Gastrocnemius medialis (tissue), 4 donors: ENCODE measurements around the gene PLPP2. TPM values are rescaled to one million over a fixed set of nuclear protein-coding genes. Genes with fewer than 3 reads are reported as not detected.

Experiments used
- ATAC-seq, 2 donors: fragments of 150-250 bp; one replicate each; pipeline ENCODE4 v1.9.1; 2016
- DNase-seq, 2 donors: peaks; one replicate each; pipeline ENCODE4 v3.0.0-alpha.2; 2019
- H3K27ac ChIP-seq, 4 donors: fragments of 200-600 bp; sonication (generic); 1 replicate in 1 of 4; 2 replicates in 3 of 4; pipeline ENCODE4 v1.5.1; 2016 to 2018; ENCODE audit warnings: mild to moderate bottlenecking in 2 of 4, moderate library complexity in 1 of 4
- H3K27me3 ChIP-seq, 3 donors: fragments of 200-600 bp; sonication (generic) in 2 of 3; 1 replicate in 1 of 3; 2 replicates in 2 of 3; pipeline versions ENCODE4 v1.5.1 to v1.6.0; 2016 to 2019; ENCODE audit warnings: mild to moderate bottlenecking in 1 of 3, moderate library complexity in 1 of 3
- H3K36me3 ChIP-seq, 2 donors: fragments of 200-600 bp; sonication (generic) in 1 of 2; one replicate each; pipeline ENCODE4 v1.5.1; 2017 to 2018
- H3K4me1 ChIP-seq, 2 donors: fragments of 200-600 bp; sonication (generic) in 1 of 2; one replicate each; pipeline ENCODE4 v1.5.1; 2016 to 2017; ENCODE audit warnings: mild to moderate bottlenecking in 2 of 2
- H3K4me3 ChIP-seq, 4 donors: fragments of 200-600 bp; sonication (generic) in 3 of 4; 1 replicate in 1 of 4; 2 replicates in 3 of 4; pipeline ENCODE4 v1.5.1; 2016 to 2019; ENCODE audit warnings: mild to moderate bottlenecking in 2 of 4
- H3K9me3 ChIP-seq, 3 donors: fragments of 200-600 bp; sonication (generic) in 2 of 3; 1 replicate in 1 of 3; 2 replicates in 2 of 3; pipeline ENCODE4 v1.5.1; 2016 to 2019
- CTCF ChIP-seq, 5 experiments: fragments of 450-650 bp in 3 of 5; fragments of 200-600 bp in 2 of 5; sonication (generic) in 2 of 5; IDR thresholded peaks in 4 of 5; conservative IDR thresholded peaks in 1 of 5; 1 replicate in 4 of 5; 2 replicates in 1 of 5; pipeline ENCODE4 v1.5.1; 2016 to 2019; ENCODE audit warnings: antibody characterized with exemption in 5 of 5, mild to moderate bottlenecking in 3 of 5, moderate library complexity in 3 of 5
- POLR2A ChIP-seq, 2 donors: fragments of 450-650 bp; IDR thresholded peaks; one replicate each; pipeline ENCODE4 v1.6.1; 2017; ENCODE audit warnings: antibody characterized with exemption in 2 of 2, mild to moderate bottlenecking in 2 of 2, moderate library complexity in 2 of 2
- in situ Hi-C, 4 donors: fragments of 200-750 bp; cut with MboI; loops; one replicate each; pipeline versions ENCODE4 v1.15.0 to v1.8.0; 2017; ENCODE audit warnings: low sequenced_read_pairs in 4 of 4
- intact Hi-C: fragments of 100-400 bp; cut with DNase I; formaldehyde crosslinking; loops from one replicate; pipeline ENCODE4 v1.15.1; 2023; ENCODE audit warnings: low total_unique reads
- total RNA-seq, 4 donors: library from RNA; depleted of rRNA; stranded (reverse); fragments of >200 nt; gene quantifications; one replicate each; pipeline versions ENCODE4 v1.1.0 to v1.2.3, GENCODE V29; 2016

Gene PLPP2
- total RNA-seq, 4 donors from 2014 or later: 0.64 to 1.2 (median 0.92) TPM; not detected in 1

DNA sequence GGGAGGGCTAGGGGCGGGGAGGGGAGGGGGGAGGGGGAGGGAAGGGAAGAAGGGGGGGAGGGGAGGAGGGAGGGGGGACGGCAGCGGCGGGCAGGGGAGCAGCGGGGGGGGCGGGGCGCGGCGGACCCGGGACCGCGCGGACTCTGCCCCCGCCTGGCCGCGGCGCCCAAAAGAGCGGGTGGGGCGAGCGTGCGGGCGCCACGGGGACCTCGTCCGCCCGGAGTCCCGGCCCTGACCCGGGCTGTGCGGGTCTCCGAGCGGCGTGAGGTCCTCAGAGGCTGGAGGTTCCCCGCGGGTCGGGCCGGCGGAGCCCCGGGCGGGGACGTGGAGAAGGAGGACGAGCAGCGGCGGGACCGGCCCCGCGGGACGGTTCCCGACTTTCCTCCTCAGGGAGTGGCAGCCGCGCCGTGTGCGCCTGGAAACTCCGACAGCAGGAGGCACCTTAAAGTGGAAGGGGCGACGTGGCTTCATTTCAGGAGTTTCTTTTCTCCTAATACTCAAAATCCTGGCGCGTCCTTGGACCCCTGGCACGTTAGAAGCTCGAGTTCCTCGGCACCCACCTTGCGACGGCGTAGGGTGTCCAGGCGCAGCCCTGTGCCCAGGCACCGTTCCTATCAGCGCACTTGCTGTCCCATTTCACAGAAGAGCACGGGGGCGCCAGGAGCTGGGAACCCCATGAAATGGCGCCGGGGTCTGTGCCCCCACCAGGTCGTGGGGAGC, 518 bp upstream of the PLPP2 start:
- Histone ChIP-seq H3K36me3 (no peaks in the 10 kb centered on the region), H3K27me3 (peaks cover 44 to 61% (median 56%) of the 10 kb centered on the region in 3 donors), H3K27ac (no peak overlapping the region), H3K4me3 (peak overlapping the region in 1 of 4 donors; percentile 9), H3K4me1 (peaks cover 0 to 8% of the 10 kb centered on the region in 2 donors), H3K9me3 (no peaks in the 10 kb centered on the region)
- intact Hi-C loops: no loop called here
- ATAC-seq (no peak), DNase-seq (no peak)
- in situ Hi-C loops: no loop called here
- TF ChIP-seq CTCF (IDR thresholded peaks at IDR 0.05 in 4 of 5, conservative IDR thresholded peaks at IDR 0.05 in 1 of 5): no peak
- TF ChIP-seq POLR2A (IDR thresholded peaks at IDR 0.05): no peak

DNA sequence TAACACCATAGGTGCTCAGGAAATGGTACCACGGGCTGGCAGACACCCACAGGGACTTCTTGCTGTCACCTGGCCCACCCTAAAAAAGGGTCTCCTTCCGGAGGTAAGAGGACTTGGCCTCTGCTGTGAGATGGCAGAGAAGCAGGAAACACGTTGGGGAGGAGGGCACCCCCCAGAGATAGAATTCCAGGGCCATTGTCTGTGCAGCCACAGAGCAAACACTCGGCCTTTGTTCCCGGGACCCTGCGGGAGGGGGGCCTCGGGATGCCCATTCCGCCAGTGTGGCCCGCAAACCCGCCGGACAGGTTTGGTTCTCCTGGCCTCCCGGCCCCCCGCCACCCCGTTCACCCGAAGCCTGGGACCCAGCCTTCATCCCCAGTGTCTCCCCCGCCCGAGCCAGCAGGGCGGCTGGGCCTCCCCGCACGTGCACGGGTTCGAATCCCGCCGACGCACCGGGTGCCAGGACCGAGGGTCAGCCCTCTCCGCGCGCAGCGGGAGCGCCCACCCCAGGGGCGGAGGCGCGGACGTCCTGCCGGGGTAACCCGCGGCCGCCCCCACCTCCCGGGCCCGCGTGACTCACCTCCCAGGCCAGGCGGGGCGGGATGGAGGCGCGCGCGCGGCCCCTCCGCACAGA, 714 bp downstream of the PLPP2 start:
- Histone ChIP-seq H3K36me3 (no peaks in the 10 kb centered on the region), H3K4me3 (peak overlapping the region in 2 of 4 donors; percentile 18 to 19), H3K9me3 (no peaks in the 10 kb centered on the region), H3K27me3 (peaks cover 44 to 61% (median 54%) of the 10 kb centered on the region in 3 donors), H3K27ac (no peak overlapping the region), H3K4me1 (peaks cover 0 to 8% of the 10 kb centered on the region in 2 donors)
- intact Hi-C loops (no loop called here), in situ Hi-C loops (no loop called here)
- ATAC-seq: no peak
- no peak for DNase-seq
- TF ChIP-seq CTCF (IDR thresholded peaks at IDR 0.05 in 4 of 5, conservative IDR thresholded peaks at IDR 0.05 in 1 of 5) (no peak), POLR2A (IDR thresholded peaks at IDR 0.05) (no peak)

DNA sequence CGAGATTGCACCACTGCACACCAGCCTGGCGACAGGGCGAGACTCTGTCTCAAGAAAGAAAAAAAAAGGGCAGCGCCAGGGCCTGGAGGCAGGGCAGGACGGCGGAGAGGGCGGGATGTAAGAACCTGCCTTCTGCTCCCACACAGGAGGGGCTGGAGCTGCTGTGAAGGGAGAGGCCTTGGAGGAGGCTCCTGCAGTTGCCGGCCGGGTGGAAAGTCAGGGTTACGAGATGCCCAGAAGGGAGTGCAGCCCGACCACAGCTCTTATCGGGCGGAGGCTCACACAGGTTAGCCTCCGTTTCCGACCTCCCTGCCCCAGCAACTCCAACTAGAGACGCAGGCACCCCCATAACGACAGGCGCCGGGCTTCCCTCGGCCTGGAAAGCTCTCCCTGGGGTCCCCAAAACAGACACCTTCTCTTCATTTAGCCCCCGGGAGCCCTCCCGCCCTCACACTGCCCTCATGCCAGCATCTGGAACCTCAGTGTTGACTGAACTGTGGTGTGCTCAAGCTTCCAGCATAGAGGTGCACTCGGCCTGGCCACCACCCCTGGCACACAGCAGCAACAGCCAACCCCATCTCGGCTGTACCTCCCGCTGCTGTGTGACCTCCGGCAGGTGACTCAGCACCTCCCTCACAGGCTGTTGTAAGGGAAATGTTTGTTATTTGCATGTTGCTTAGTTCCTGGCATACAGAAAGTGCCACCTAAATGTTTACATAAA, 1.4 kb downstream of the PLPP2 start:
- in situ Hi-C loops: no loop called here
- H3K4me1 ChIP-seq: peaks cover 0 to 6% of the 10 kb centered on the region in 2 donors
- no peak overlapping the region for H3K4me3 ChIP-seq
- no peaks in the 10 kb centered on the region for H3K9me3 ChIP-seq
- no peaks in the 10 kb centered on the region for H3K36me3 ChIP-seq
- no peak for DNase-seq
- H3K27me3 ChIP-seq: peaks cover 42 to 59% (median 48%) of the 10 kb centered on the region in 3 donors
- ATAC-seq: no peak
- TF ChIP-seq CTCF (IDR thresholded peaks at IDR 0.05 in 4 of 5, conservative IDR thresholded peaks at IDR 0.05 in 1 of 5) (no peak), POLR2A (IDR thresholded peaks at IDR 0.05) (no peak)
- no peak overlapping the region for H3K27ac ChIP-seq
- intact Hi-C loops: no loop called here

DNA sequence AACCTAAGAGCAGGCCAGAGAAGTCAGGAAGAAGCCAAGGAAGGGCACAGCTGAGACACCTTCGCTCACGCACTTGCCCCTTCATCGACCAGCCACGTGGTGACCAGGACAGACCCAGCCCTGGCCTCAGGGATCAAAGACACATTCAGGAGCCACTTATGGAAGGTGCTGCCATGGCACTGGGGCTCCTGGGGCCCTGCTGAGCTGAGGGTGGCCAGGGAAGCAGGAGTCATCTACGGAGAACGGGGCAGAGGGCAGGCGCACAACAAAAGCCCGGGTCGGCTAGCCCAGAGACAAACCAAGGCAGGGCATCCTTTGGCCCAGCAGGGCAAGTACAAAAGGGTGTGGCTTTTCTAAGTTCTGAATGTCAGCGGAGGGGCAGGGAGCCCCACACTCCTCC, 2.3 kb downstream of the PLPP2 start:
- no peak for DNase-seq
- H3K27me3 ChIP-seq: peaks cover 34 to 50% (median 39%) of the 10 kb centered on the region in 3 donors

More for the DNA sequence above, 2.3 kb downstream of the PLPP2 start:
- no peak for TF ChIP-seq POLR2A (IDR thresholded peaks at IDR 0.05)
- no peak for TF ChIP-seq CTCF (IDR thresholded peaks at IDR 0.05 in 4 of 5, conservative IDR thresholded peaks at IDR 0.05 in 1 of 5)
- intact Hi-C loops (no loop called here), in situ Hi-C loops (no loop called here)
- H3K36me3 ChIP-seq: no peaks in the 10 kb centered on the region
- H3K4me3 ChIP-seq: no peak overlapping the region
- H3K4me1 ChIP-seq: no peaks in the 10 kb centered on the region
- ATAC-seq: no peak
- H3K9me3 ChIP-seq: no peaks in the 10 kb centered on the region
- no peak overlapping the region for H3K27ac ChIP-seq
